H1 (cell line): ENCODE data around the gene NR3C1.

ENCODE experiments used
- HDAC2 ChIP-seq, 2 experiments: fragments of 300-600 bp in 1 of 2; sonication (generic) in 1 of 2; IDR thresholded peaks; 2 replicates each; pipeline ENCODE4 v1.6.1; 2011 to 2012; ENCODE audit warnings: low read depth in 2 of 2, low read length in 2 of 2, mild to moderate bottlenecking in 2 of 2, moderate library complexity in 2 of 2, borderline replicate concordance in 1 of 2, inconsistent platforms in 1 of 2
- MAFK ChIP-seq: IDR thresholded peaks from 2 replicates; pipeline ENCODE4 v1.6.1; 2012; ENCODE audit warnings: low read depth, mild to moderate bottlenecking, improper control_type of control experiment, low read length
- POLR2AphosphoS5 ChIP-seq: IDR thresholded peaks from 2 replicates; pipeline ENCODE4 v1.6.1; 2011; ENCODE audit warnings: low read depth, low read length
- RAD21 ChIP-seq, 2 experiments: IDR thresholded peaks in 1 of 2; conservative IDR thresholded peaks in 1 of 2; 2 replicates each; pipeline ENCODE4 v1.6.1; 2011; ENCODE audit warnings: low read depth in 2 of 2, low read length in 2 of 2, improper control_type of control experiment in 1 of 2, inconsistent platforms in 1 of 2, mild to moderate bottlenecking in 1 of 2, moderate library complexity in 1 of 2
- TAF1 ChIP-seq: IDR thresholded peaks from 2 replicates; pipeline ENCODE4 v1.6.1; 2011; ENCODE audit warnings: mild to moderate bottlenecking, low read depth, low read length
- TF ChIP-seq, protein P1 (sequence below): IDR thresholded peaks from 2 replicates; pipeline ENCODE4 v1.6.1; 2012; ENCODE audit warnings: inconsistent platforms
- TF ChIP-seq, protein P2 (sequence below), 3 experiments: IDR thresholded peaks; 1 replicate in 2 of 3; 2 replicates in 1 of 3; pipeline versions ENCODE4 v1.5.1 to v1.6.1; 2011; ENCODE audit warnings: low read length in 3 of 3, mild to moderate bottlenecking in 3 of 3, inconsistent platforms in 2 of 3, low read depth in 1 of 3, moderate library complexity in 1 of 3; ENCODE audit not compliant: insufficient read depth in 1 of 3; ENCODE audit errors: control extremely low read depth in 1 of 3

DNA sequence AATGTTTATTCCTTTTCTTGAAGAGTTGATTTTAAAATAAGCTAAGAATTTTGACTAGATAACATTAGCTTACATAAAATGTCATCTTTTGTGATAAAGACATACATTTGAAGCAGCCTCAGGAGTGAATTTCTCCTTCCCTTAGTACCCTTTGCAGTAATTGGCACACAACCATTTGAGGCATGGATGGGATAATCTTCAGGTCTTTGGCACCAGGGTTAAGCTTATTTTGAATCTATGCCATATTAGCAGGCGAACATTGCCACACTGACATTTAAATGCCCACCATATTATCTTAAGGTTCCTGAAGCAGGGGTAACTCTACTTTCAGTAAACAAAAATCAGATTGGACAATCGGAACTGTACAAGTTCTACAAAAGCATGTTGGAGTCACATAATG, 126.0 kb downstream of the NR3C1 start:
- no peak for TF ChIP-seq TAF1
- no peak for TF ChIP-seq RAD21 (IDR thresholded peaks at IDR 0.05 in 1 of 2, conservative IDR thresholded peaks at IDR 0.05 in 1 of 2; ENCODE audit: low read depth in 2 of 2, low read length in 2 of 2)
- TF ChIP-seq HDAC2 (IDR thresholded peaks at IDR 0.05; ENCODE audit: borderline replicate concordance in 1 of 2, low read depth in 2 of 2, low read length in 2 of 2), result no peak
- TF ChIP-seq, protein P1, sequence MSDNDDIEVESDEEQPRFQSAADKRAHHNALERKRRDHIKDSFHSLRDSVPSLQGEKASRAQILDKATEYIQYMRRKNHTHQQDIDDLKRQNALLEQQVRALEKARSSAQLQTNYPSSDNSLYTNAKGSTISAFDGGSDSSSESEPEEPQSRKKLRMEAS, result no peak
- no peak for TF ChIP-seq POLR2AphosphoS5
- TF ChIP-seq, protein P2, sequence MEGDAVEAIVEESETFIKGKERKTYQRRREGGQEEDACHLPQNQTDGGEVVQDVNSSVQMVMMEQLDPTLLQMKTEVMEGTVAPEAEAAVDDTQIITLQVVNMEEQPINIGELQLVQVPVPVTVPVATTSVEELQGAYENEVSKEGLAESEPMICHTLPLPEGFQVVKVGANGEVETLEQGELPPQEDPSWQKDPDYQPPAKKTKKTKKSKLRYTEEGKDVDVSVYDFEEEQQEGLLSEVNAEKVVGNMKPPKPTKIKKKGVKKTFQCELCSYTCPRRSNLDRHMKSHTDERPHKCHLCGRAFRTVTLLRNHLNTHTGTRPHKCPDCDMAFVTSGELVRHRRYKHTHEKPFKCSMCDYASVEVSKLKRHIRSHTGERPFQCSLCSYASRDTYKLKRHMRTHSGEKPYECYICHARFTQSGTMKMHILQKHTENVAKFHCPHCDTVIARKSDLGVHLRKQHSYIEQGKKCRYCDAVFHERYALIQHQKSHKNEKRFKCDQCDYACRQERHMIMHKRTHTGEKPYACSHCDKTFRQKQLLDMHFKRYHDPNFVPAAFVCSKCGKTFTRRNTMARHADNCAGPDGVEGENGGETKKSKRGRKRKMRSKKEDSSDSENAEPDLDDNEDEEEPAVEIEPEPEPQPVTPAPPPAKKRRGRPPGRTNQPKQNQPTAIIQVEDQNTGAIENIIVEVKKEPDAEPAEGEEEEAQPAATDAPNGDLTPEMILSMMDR (IDR thresholded peaks at IDR 0.05; ENCODE audit: control extremely low read depth in 1 of 3, insufficient read depth in 1 of 3, low read depth in 1 of 3, low read length in 3 of 3), result no peak
- TF ChIP-seq MAFK, result no peak
